Mucosa of descending colon (tissue), 3 donors: Measurements from ENCODE around the gene NTNG1. TPM values are rescaled to one million over a fixed set of nuclear protein-coding genes. Genes with fewer than 3 reads are reported as not detected.

ENCODE experiments used
- ATAC-seq: fragments of 200-7000 bp; cut with Tn5 transposase; one replicate; pipeline ENCODE4 v1.9.1; 2020; ENCODE audit warnings: mild to moderate bottlenecking, moderate library complexity
- DNase-seq, 3 donors: peaks; one replicate each; pipeline ENCODE4 v3.0.0-alpha.2; 2020
- H3K36me3 ChIP-seq: fragments of 200-600 bp; one replicate; pipeline ENCODE4 v1.8.0; 2021; ENCODE audit warnings: low read depth, mild to moderate bottlenecking
- H3K4me1 ChIP-seq: fragments of 200-600 bp; one replicate; pipeline ENCODE4 v1.8.0; 2021; ENCODE audit warnings: low read depth, mild to moderate bottlenecking
- H3K4me3 ChIP-seq: fragments of 200-600 bp; one replicate; pipeline ENCODE4 v1.8.0; 2021; ENCODE audit warnings: mild to moderate bottlenecking
- H3K9me3 ChIP-seq: fragments of 200-600 bp; one replicate; pipeline ENCODE4 v1.8.0; 2021; ENCODE audit warnings: mild to moderate bottlenecking
- intact Hi-C, 2 donors: fragments of 100-400 bp; cut with DNase I in 1 of 2; cut with micrococcal nuclease in 1 of 2; formaldehyde crosslinking; loops; one replicate each; pipeline versions ENCODE4 v1.11.0 to v1.11.1; 2022; cut with DNase I, micrococcal nuclease
- total RNA-seq, 3 donors: library from RNA; stranded (reverse); fragmentation: NEBNext Ultra II Directional in 2 of 3; extraction: Animal tissue kit (Norgen Biotek cat#: 25700) in 2 of 3; gene quantifications; one replicate each; pipeline versions ENCODE4 v1.2.1 to v1.2.4, GENCODE V29; 2021 to 2023
- TF ChIP-seq, protein P1 (sequence below): fragments of 200-600 bp; IDR thresholded peaks from one replicate; pipeline ENCODE4 v1.8.0; 2022; ENCODE audit warnings: antibody characterized with exemption, mild to moderate bottlenecking
- donor health status: DM: no; HTN: no; CAD: no; lungs with moderate emphysema.
- donor health status: DM: no; HTN: no; CAD: no.
- donor health status: DM: no; HTN: yes; CAD: no.

The NTNG1 gene
- total RNA-seq, 3 donors from 2014 or later: 0.23 to 2.5 (median 1.3) TPM

DNA sequence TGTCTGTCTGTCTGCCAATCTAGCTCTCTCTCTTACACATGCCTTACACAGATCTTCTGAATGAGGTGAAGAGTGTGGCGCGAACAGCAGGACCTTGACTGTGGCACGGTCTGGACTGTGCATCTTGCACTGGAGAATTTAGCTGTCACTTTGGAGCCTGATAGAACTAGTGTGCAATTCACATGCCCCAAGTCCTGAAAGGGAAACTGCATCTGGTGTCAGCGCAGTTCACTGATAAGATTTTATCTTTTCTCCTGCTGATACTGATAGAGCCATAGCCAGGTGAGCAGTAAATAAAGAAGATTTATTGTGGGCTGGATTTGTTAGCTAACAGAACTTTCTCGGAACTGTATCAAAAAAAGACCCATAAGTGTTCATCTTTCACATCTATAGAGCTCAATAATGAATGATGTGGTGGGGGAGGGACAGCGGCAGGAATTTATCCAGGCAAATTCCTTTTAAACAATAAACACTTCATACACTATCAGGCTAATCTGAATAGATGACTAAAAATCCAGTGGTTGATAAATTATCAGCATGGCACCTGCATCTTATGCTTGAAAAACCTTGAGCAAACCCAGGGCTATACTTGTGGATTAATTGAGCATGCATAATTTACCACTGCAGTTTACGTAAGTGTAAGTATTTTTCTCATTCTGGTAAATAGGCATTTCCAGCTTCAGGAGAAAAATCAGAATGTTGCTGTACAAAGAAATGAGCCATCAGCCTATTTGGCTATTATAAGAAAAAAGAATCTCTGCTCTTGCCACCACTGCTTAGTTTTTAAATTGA is 104.1 kb downstream of the NTNG1 start:
- Histone ChIP-seq H3K4me3 (no peak overlapping the region), H3K36me3 (no peaks in the 10 kb centered on the region), H3K9me3 (no peaks in the 10 kb centered on the region), H3K4me1 (no peaks in the 10 kb centered on the region)
- intact Hi-C loops: no loop called here
- no peak for DNase-seq
- no peak for ATAC-seq
- TF ChIP-seq, protein P1, sequence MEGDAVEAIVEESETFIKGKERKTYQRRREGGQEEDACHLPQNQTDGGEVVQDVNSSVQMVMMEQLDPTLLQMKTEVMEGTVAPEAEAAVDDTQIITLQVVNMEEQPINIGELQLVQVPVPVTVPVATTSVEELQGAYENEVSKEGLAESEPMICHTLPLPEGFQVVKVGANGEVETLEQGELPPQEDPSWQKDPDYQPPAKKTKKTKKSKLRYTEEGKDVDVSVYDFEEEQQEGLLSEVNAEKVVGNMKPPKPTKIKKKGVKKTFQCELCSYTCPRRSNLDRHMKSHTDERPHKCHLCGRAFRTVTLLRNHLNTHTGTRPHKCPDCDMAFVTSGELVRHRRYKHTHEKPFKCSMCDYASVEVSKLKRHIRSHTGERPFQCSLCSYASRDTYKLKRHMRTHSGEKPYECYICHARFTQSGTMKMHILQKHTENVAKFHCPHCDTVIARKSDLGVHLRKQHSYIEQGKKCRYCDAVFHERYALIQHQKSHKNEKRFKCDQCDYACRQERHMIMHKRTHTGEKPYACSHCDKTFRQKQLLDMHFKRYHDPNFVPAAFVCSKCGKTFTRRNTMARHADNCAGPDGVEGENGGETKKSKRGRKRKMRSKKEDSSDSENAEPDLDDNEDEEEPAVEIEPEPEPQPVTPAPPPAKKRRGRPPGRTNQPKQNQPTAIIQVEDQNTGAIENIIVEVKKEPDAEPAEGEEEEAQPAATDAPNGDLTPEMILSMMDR: no peak

DNA sequence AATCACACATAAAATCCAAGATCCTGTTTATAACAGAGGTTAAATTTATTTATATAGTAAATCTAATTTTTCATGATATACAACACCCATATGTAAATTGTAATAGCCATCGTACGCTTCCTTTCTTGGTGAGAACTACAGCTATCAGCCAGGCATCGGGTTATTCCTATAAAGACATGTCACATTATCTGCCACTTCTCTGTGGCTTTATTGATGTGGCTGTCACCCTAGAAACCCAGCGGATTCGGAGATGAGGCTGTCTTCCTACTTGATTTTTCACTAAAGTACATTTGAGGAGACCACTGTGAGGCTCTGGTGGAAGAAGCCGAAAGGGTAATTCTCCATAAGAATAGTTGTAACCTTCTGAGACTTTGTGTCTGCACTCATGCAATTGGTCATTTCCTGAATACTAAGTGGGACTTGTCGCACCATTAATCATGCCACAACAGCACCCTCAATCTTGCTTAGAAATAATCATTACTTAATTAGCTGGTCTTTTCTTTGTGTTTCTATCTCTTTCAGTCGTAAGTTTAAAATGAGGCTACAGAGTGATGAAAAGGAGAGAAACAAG is 106.0 kb downstream of the NTNG1 start:
- Histone ChIP-seq H3K36me3 (no peaks in the 10 kb centered on the region), H3K4me1 (no peaks in the 10 kb centered on the region), H3K9me3 (no peaks in the 10 kb centered on the region), H3K4me3 (no peak overlapping the region)
- TF ChIP-seq, protein P1: no peak
- ATAC-seq (no peak), DNase-seq (no peak)
- intact Hi-C loops: no loop called here

DNA sequence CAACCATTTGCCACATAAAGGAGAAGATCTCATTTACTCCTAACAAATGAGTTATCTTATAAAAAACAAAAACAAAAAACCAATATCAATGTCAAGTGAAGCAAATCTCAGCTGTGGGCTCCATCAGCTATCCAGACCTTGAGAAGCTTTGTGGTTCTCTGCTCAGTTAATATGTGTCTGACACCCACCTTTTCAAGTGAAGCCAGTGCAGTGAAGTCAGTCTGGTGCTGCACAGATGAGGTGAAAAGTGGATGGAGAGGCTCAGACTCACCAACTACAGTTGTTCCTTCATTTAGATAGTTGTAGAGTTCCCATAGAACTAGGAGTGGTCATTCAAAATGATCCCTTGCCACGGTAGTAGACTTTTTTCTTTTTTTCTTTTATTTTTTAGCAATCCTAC is 106.8 kb downstream of the NTNG1 start:
- H3K4me3 ChIP-seq: no peak overlapping the region
- H3K9me3 ChIP-seq: no peaks in the 10 kb centered on the region
- TF ChIP-seq, protein P1: no peak

DNA sequence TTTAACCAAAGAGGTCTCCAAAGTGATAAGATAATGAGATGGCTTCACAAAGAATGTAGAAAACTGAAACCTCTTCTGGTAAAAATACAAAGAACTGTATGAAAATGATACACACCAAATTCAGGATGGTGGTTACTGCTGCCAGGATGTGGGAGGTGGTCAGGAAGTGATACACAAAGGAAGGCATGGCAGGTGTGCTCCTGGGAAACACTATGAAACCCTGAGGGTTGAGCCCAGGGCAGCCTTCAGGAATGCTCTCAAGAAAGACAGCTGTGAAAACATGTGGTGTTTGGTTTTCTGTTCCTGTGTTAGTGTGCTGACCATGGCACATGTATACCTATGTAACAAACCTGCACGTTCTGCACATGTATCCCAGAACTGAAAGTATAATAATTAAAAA is 109.3 kb downstream of the NTNG1 start:
- no peak for ATAC-seq
- Histone ChIP-seq H3K9me3 (no peaks in the 10 kb centered on the region), H3K36me3 (no peaks in the 10 kb centered on the region), H3K4me1 (no peaks in the 10 kb centered on the region), H3K4me3 (no peak overlapping the region)
- DNase-seq: no peak
- TF ChIP-seq, protein P1: no peak
- intact Hi-C loops: no loop called here

More for the DNA sequence above, 106.8 kb downstream of the NTNG1 start:
- ATAC-seq (no peak), DNase-seq (no peak)
- Histone ChIP-seq H3K4me1 (no peaks in the 10 kb centered on the region), H3K36me3 (no peaks in the 10 kb centered on the region)
- intact Hi-C loops: no loop called here

DNA sequence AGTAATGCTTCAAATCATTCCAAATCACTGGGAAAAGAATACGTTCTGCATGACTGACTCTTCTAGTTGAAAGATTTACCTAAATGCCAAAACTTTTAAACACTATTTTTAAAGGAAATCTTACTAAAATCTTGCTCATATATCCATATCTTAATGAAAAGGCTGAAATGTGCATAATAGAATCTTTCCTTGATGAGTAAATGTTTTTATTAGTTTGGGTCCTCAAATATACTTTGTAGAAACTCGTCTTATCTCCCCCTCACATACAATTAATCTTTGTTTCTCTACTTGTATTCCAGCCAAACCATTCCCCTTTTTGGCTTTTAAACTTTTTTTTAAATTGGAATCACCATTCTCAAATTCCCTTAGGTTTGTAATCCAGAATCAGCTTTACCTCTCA is 110.2 kb downstream of the NTNG1 start:
- Histone ChIP-seq H3K4me1 (no peaks in the 10 kb centered on the region), H3K4me3 (no peak overlapping the region)
- TF ChIP-seq, protein P1: no peak

More for the DNA sequence above, 110.2 kb downstream of the NTNG1 start:
- no peaks in the 10 kb centered on the region for H3K36me3 ChIP-seq
- no peak for ATAC-seq
- DNase-seq: no peak
- intact Hi-C loops: no loop called here
- H3K9me3 ChIP-seq: no peaks in the 10 kb centered on the region
